HCT116 (cell line): ENCODE data around the gene DERA. TPM values are rescaled to one million over a fixed set of nuclear protein-coding genes. Genes with fewer than 3 reads are reported as not detected.

Experiments used
- ATAC-seq: fragments of 200-7000 bp; cut with Tn5 transposase; 2 replicates; pipeline ENCODE4 v1.9.1; 2020; ENCODE audit warnings: mild to moderate bottlenecking, moderate library complexity
- BruUV-seq: library from RNA; stranded (reverse); fragments of 400-500 nt; replicated peaks from 2 replicates; lab custom pipeline; 2021; lab: Mats Ljungman, UMichigan
- CTCF ChIA-PET: fragments of 300-600 bp; sonication (Branson Sonifier 250); formaldehyde crosslinking; loops from one replicate; lab custom pipeline; 2021; ENCODE audit warnings: antibody characterized with exemption; lab: Charles Lee
- POLR2A ChIA-PET: fragments of 300-600, 350-600 bp; sonication (Branson Sonifier 250); formaldehyde crosslinking; loops from one replicate; lab custom pipeline; 2021; ENCODE audit warnings: antibody characterized with exemption; lab: Charles Lee
- RAD21 ChIA-PET, 2 experiments: fragments of 300-600 bp; sonication (Branson Sonifier 250); formaldehyde crosslinking; loops; one replicate each; lab custom pipeline; 2023; ENCODE audit warnings: low total read pairs in 2 of 2; ENCODE audit not compliant: uncharacterized antibody in 2 of 2, unreplicated experiment in 2 of 2, low non-redundant PET in 1 of 2; lab: Charles Lee
- DNase-seq: peaks from one replicate; pipeline ENCODE4 v3.0.0-alpha.2; 2010; ENCODE audit warnings: low read depth, low spot score
- H2AFZ ChIP-seq: fragments of 200-600 bp; shearing (Covaris generic), sonication (generic); 2 replicates; pipeline ENCODE4 v1.6.1; 2017; ENCODE audit warnings: low read depth, mixed run types, mixed read lengths, antibody characterized with exemption, low read length; ENCODE audit not compliant: poor library complexity, severe bottlenecking
- H3K27ac ChIP-seq: 2 replicates; pipeline ENCODE4 v1.5.1; 2012; ENCODE audit warnings: low read depth, low read length
- H3K27me3 ChIP-seq: fragments of 200-600 bp; sonication (generic); 2 replicates; pipeline ENCODE4 v1.6.1; 2016; ENCODE audit warnings: mixed run types, low read length, mixed read lengths; ENCODE audit not compliant: insufficient read depth
- H3K36me3 ChIP-seq, 2 experiments: fragments of 200-500 bp in 1 of 2; fragments of 200-600 bp in 1 of 2; sonication (Bioruptor generic) in 1 of 2; sonication (generic) in 1 of 2; 2 replicates each; pipeline versions ENCODE4 v1.5.1 to v1.6.1; 2014 to 2016; ENCODE audit warnings: low read length in 2 of 2, inconsistent platforms in 1 of 2, mixed read lengths in 1 of 2, mixed run types in 1 of 2; ENCODE audit not compliant: insufficient read depth in 2 of 2, control insufficient read depth in 1 of 2
- H3K4me1 ChIP-seq, 2 experiments: fragments of 200-600 bp in 1 of 2; sonication (generic) in 1 of 2; 2 replicates each; pipeline versions ENCODE4 v1.5.1 to v1.6.1; 2012 to 2017; ENCODE audit warnings: low read length in 2 of 2, inconsistent platforms in 1 of 2, mild to moderate bottlenecking in 1 of 2, mixed read lengths in 1 of 2, mixed run types in 1 of 2, moderate library complexity in 1 of 2; ENCODE audit not compliant: insufficient read depth in 2 of 2, control insufficient read depth in 1 of 2
- H3K4me2 ChIP-seq: fragments of 200-600 bp; sonication (generic); 2 replicates; pipeline ENCODE4 v1.6.1; 2017; ENCODE audit warnings: mixed run types, low read length, mixed read lengths
- H3K4me3 ChIP-seq, 2 experiments: fragments of 200-600 bp in 1 of 2; sonication (generic) in 1 of 2; replicated peaks in 1 of 2; 2 replicates each; pipeline ENCODE4 v1.5.1; 2011 to 2016; ENCODE audit warnings: low read length in 2 of 2, control low read depth in 1 of 2, low read depth in 1 of 2, mild to moderate bottlenecking in 1 of 2, mixed read lengths in 1 of 2, mixed run types in 1 of 2
- H3K79me2 ChIP-seq: fragments of 200-600 bp; sonication (generic); 2 replicates; pipeline ENCODE4 v1.6.1; 2017; ENCODE audit warnings: mild to moderate bottlenecking, mixed run types, low read length, moderate library complexity, mixed read lengths; ENCODE audit not compliant: insufficient read depth
- H3K9ac ChIP-seq: fragments of 200-600 bp; sonication (generic); 2 replicates; pipeline ENCODE4 v1.6.1; 2016; ENCODE audit warnings: low read length, mixed read lengths
- H3K9me2 ChIP-seq: fragments of 200-600 bp; sonication (generic), shearing (Covaris generic); 2 replicates; pipeline ENCODE4 v1.6.1; 2017; ENCODE audit warnings: mixed run types, mild to moderate bottlenecking, moderate library complexity; ENCODE audit not compliant: insufficient read depth
- H3K9me3 ChIP-seq, 2 experiments: fragments of 200-500 bp in 1 of 2; fragments of 200-600 bp in 1 of 2; sonication (Bioruptor generic) in 1 of 2; sonication (generic) in 1 of 2; 2 replicates each; pipeline ENCODE4 v1.6.1; 2014 to 2017; ENCODE audit warnings: low read length in 2 of 2, mixed read lengths in 2 of 2, inconsistent platforms in 1 of 2, low read depth in 1 of 2, mild to moderate bottlenecking in 1 of 2, mixed run types in 1 of 2, moderate library complexity in 1 of 2; ENCODE audit not compliant: control insufficient read depth in 1 of 2, insufficient read depth in 1 of 2
- H4K20me1 ChIP-seq: fragments of 200-600 bp; sonication (generic), shearing (Covaris generic); 2 replicates; pipeline ENCODE4 v1.6.1; 2017; ENCODE audit warnings: mixed run types, mild to moderate bottlenecking, moderate library complexity; ENCODE audit not compliant: insufficient read depth
- ATF3 ChIP-seq: IDR thresholded peaks from 2 replicates; pipeline ENCODE4 v1.6.1; 2012
- ELF1 ChIP-seq: IDR thresholded peaks from 2 replicates; pipeline ENCODE4 v1.6.1; 2012; ENCODE audit warnings: low read depth, borderline replicate concordance
- FOSL1 ChIP-seq: IDR thresholded peaks from 2 replicates; pipeline ENCODE4 v1.6.1; 2012; ENCODE audit warnings: low read depth
- POLR2AphosphoS5 ChIP-seq: IDR thresholded peaks from 2 replicates; pipeline ENCODE4 v1.6.1; 2011; ENCODE audit warnings: mild to moderate bottlenecking, low read depth, low read length, moderate library complexity
- RAD21 ChIP-seq: IDR thresholded peaks from 2 replicates; pipeline ENCODE4 v1.6.1; 2012; ENCODE audit warnings: low read depth, mild to moderate bottlenecking
- REST ChIP-seq: IDR thresholded peaks from 2 replicates; pipeline ENCODE4 v1.6.1; 2012; ENCODE audit warnings: low read depth
- SIN3A ChIP-seq: IDR thresholded peaks from 2 replicates; pipeline ENCODE4 v1.6.1; 2012; ENCODE audit warnings: low read depth
- SP1 ChIP-seq: IDR thresholded peaks from 2 replicates; pipeline ENCODE4 v1.6.1; 2012; ENCODE audit warnings: low read depth
- ZNF274 ChIP-seq: fragments of 200-500 bp; sonication (Bioruptor generic); IDR thresholded peaks from 2 replicates; pipeline ENCODE4 v1.6.1; 2014; ENCODE audit warnings: mild to moderate bottlenecking, low read depth, low read length, inconsistent platforms
- intact Hi-C: fragments of 100-400 bp; cut with micrococcal nuclease; formaldehyde crosslinking; loops from 2 replicates; pipeline ENCODE4 v1.10.0; 2022
- total RNA-seq: library from RNA; stranded (reverse); gene quantifications from one replicate; pipeline ENCODE4 v1.2.1, GENCODE V29; 2021; ENCODE audit not compliant: unreplicated experiment

DERA gene
- total RNA-seq, 1 experiment from 2014 or later = 32.6 TPM

GRCh38 chr12:15932971-15933370 is 21.8 kb downstream of the DERA start:
- Histone ChIP-seq H3K27ac (no peak overlapping the region), H3K27me3 (no peaks in the 10 kb centered on the region), H4K20me1 (no peaks in the 10 kb centered on the region), H3K9me3 (no peaks in the 10 kb centered on the region), H3K4me3 (no peak overlapping the region), H3K9ac (no peak overlapping the region), H2AFZ (no peak overlapping the region), H3K36me3 (no peaks in the 10 kb centered on the region), H3K4me2 (no peak overlapping the region), H3K9me2 (no peaks in the 10 kb centered on the region), H3K79me2 (no peaks in the 10 kb centered on the region; the same call in 1 of the 2 replicates), H3K4me1 (peaks cover 2 to 21% of the 10 kb centered on the region in 2 experiments; a peak in 3 of 4 replicates)
- TF ChIP-seq RAD21 (no peak), ZNF274 (no peak), ATF3 (no peak), REST (no peak), POLR2AphosphoS5 (no peak), FOSL1 (no peak), SIN3A (no peak), ELF1 (no peak), SP1 (no peak)
- no peak for DNase-seq
- ChIA-PET POLR2A (no interaction called here), RAD21 (no interaction called here), CTCF (no interaction called here)
- intact Hi-C loops = no loop called here
- BruUV-seq = no TSS peak
- no peak for ATAC-seq
